Activated CD4-positive, alpha-beta T cell treated with anti-CD3 and anti-CD28 coated beads for 1 hour (primary cell): ENCODE results near the gene MRTFA.
"Not testable (repeated sequence)": the region's sequence is repeated elsewhere in the genome, so short reads cannot be mapped to it uniquely, and the experiment has no call there.

ENCODE experiments used
- DNase-seq: peaks from one replicate; pipeline ENCODE4 v3.0.0-alpha.2; 2020

The MRTFA gene

DNA sequence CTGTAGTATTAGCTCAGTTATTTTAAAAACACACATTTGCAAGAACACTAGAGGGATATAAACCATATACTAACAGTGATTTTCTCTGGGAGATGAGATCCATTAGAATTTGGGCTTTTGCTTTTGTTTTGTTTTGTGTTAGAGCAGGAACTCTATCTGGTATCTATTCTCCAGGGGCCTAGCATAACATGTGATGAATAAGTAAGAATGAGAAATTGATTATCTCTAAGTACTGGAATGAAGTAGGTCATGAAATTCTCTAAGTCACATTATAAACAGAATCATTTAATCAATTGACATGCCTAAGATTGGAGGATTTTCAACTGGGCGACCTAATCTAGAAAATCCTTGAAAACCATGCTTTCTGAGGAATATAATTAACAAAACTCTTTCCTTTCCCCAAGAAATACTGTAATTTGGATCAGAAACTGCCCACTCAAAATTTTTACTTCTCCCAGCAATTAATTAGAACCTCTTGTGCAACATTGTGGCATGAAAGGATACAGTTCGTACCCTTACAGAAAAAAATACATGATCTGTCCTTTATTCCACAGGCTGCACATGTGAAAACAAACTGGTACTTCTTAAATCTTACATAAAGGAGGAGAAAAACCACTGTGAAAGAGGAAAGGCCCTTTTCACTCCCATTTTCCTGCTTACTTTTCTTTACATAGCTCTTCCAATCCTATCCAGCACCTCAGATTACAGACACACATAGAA lies 93.5 kb downstream of the MRTFA start:
- DNase-seq, result no peak

DNA sequence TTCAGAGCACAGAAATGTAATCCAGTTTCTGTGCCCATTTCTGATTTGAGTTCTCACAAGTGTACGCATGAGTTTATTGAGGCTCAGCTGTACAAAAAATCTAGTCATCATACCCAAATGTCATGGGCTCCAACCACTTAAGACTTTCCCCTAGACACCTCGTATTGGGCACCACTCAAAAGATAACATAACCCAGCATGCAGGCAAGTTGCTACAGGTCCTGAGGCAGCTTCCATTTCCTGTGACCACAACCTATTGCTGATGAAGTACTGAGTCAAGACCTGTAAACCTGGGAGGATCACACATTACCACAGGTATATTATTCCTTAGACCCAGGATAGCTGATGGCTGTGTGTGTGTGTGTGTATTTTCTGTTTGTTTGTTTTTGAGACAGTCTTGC lies 95.2 kb downstream of the MRTFA start:
- no peak for DNase-seq

DNA sequence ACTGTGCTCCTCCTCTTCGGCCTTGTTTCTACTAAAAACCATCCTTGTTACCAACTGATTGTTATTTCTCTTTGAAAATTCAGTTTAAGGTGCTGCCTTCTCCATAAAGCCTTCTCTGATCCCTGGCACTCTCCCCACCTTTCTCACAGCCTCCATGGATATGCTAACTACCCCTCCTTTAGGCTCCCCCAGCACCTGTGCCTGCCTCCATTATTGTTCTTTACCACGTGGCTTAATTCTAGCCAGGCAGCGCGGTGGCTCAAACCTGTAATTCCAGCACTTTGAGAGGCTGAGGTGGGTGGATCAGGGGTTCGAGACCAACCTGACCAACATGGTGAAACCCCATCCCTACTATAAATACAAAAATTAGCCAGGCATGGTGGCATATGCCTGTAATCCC lies 96.3 kb downstream of the MRTFA start:
- no peak for DNase-seq

DNA sequence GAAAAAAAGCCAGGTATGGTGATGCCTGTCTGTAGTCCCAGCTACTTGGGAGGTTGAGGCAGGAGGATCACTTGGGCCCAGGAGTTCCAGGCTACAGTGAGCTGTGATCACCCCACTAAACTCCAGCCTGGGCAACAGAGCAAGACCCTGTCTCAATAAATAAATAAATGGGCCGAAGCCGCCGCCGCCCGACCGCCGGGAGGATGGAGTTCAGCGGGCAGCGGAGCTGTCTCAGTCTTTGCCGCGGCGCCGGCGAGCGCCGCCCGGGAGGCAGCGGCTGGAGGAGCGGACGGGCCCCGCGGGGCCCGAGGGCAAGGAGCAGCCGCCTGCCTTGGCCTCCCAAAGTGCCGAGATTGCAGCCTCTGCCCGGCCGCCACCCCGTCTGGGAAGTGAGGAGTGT lies 100.4 kb downstream of the MRTFA start:
- DNase-seq, result not testable (repeated sequence)

DNA sequence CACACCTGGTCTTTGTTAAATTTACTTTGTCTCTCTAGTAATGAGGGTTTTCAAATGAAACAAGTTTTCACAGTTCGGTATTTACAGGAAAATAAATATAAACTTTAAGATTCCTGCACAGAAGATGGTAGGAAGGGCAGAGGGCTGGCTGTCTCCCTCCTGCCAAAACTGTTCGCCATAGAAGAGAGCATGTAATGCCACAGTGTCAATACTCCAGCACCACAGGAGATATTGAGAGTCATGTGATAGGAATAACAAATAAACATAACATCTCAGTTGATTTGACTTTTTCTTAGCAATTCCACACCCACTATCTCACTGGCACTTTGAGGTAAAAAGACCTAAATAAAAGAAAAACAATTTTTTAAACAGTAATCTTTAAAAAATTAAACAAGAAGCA lies 100.9 kb downstream of the MRTFA start:
- DNase-seq, result no peak

DNA sequence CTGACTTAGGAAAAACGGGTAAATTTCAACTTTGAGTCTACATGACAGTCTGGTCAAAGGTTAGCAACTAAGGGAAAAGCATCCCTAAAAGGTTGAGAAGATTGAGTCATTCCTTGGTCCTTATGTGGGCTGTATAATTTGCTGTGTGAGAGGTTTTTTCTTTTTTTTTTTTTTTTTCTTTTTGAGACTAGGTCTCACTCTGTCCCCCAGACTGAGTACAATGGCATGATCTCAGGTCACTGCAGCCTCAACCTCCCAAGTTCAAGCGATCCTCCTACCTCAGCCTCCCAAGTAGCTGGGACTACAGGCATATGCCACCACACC lies 101.4 kb downstream of the MRTFA start:
- DNase-seq, result no peak

DNA sequence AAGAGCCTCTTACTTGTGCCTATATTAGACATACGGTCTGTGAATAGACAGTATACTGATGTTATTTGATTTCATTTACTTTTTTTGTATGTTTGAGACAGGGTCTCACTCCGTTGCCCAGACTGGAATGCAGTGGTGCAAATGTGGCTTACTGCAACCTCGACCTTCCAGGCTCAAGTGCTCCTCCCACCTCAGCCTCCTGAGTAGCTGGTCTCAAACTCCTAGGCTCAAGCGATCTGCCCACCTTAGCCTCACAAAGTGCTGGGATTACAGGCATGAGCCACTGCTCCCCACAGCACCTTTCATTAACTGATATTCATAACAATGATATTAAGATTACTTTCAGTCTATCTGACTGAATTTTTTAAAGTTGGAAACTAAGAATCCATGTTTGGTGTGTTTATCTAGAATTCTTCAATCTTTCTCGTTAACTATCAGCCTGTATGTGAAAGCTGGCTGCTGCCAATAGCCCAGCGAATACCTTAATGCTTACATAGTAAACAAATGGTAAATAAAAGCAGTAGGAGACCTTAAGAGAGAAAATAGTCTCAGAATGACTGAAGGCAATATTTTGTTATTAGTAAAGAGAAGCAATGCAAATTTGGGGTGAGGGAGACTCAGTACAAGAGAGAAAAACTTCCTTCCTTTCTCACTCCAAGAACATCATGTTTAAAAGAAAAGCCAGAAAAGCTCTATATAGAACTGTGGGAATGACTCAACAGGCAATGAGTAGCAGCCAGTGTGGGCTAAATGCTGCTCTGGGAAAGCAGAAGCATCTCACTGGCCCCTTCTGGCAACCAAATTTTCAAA lies 101.9 kb downstream of the MRTFA start:
- DNase-seq, result no peak

DNA sequence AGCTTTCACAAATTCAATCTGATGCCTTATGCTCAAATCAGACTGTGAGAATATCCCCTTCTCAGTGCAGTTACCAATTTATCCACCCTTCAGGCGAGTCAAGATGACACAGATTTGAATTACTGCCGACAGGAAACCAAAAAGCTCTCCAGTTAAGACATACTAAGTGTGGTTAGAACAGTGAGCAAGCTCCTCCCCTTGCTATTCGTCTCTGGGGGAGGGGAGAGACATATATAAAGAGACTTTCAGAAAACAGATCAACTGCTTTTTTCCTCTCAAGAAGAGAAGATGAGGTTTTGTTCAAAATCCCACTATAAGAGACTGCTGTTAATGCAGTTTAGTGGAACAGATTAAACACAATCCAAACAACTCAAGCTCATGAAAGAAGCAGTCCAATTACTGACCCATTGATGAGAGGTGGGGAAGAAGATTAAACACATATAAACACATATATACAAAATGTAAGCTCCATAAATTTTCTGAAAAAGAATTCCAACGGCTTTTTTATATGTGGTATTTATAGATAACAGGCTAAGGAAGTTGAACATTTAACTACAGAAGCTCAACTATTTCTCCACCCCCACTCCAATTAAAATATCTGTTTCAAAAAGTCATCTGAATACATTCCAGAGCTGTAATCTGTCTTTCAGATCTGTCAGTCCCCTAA lies 102.7 kb downstream of the MRTFA start:
- DNase-seq, result peak; percentile 25

DNA sequence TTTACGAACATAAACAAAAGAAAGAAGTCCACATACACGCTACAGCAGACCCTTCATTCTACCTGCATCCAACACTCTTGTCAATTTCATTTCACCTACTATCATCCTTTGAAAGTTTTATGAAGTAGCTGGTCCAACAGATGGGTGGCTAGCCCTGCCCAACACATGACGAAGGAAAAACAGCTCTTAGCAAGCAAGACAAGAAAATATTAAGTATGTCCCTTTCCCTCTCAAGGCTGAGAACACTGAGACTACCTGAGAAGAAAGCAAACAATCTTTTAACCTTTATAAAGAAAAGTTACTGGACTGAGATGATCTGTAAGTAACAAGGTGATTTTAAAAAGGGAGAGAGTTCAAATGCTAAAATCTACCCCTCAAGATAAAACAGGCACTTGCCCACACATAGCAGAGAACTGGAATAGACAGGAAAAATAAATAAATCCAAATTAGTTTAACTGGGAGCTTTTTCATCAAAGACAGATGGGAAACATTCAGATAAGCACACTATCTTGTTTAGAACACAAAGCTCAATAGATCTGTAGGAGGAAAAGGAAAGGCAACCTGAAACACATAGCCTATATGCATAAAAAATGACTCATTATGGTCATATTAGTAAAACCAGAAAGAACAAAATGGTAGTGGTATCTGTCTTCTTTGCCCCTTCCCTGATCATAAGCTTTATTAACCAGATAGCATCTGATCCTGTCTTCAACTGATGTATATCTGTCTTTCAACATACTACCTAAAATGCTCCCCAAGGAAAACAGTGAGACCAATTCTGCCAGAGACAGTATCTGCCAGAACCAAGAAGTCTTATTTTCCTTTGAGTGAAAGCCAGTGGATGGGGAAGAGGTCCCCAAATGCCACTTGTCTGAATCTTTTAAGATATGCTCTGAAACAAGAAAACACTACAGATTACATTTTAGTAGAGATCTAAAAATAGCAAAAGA lies 104.3 kb downstream of the MRTFA start:
- DNase-seq, result no peak

DNA sequence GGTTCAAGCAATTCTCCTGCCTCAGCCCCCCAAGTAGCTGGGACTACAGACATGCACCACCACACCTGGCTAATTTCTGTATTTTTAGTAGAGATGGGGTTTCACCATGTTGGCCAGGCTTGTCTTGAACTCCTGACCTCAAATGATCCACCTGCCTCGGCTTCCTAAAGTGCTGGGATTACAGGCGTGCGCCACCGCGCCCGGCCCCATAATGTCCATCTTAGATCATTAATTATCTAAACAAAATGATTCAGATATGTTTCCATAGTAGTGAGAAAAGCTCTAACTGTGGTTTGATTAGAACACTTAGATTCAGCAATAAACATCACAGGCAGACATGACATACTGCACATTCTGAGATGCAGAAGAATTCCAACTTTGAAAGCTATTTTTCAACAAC lies 106.1 kb downstream of the MRTFA start:
- not testable (repeated sequence) for DNase-seq

DNA sequence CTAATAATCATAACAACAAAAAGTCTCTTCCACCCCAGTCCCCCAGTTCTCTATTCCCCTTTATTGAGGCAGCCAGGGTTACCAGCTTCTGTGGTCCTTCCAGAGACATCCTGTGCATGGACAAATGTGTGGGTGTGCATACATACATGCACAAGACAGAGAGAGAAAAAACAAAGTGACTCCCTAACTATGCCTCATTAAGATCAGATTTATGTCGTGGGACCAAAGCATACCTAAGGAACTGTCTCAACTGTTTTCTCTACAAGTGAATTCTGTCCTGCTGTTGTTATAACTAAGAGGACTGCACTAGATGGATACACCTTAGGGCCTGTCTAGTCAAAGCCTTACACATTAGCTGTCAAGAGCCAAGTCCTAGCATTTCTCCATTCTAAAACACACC lies 106.7 kb downstream of the MRTFA start:
- no peak for DNase-seq

DNA sequence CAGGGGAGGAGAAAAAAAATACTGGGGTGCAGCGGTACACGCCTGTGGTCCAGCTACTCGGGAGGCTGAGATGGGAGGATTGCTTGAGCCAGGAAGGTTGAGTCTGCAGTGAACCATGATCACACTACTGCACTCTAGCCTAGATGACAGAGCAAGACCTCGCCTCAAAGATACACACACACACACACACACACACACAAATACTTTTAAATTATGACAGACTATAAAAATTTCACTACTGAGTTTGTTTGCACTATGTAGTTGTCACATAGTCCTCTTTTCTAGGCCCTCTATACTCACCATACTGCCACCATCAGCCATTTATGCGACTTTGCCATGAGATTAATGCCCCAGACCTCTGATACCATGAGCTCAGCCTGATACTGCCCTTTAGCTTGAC lies 109.6 kb downstream of the MRTFA start:
- no peak for DNase-seq

DNA sequence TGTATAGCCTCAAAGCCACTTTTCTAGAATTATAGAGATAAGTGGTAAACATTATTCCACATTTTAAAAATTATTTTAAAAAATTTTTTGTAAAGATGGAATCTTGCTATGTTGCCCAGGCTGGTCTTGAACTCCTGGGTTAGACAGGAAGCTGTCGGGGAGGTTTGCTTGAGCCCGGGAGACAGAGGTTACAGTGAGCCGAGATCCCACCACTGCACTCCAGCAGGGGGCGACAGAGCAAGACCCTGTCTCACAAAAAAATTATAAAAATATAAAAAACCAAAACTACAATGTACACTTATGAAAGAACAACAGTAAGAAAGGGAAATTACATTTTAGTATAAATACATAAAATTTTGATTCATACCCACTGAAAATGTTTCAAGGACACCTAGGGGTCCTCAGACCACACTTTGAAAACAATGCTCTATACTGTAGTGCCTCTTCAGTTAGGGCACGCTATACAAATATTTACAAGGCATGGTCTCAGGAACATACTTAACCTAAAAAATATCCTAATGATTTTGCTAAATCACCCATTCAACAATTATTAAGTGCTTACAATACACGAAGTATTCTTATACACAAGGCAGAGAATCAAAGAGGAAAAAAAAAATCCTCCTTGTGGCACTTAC lies 111.2 kb downstream of the MRTFA start:
- DNase-seq, result peak; percentile 58

DNA sequence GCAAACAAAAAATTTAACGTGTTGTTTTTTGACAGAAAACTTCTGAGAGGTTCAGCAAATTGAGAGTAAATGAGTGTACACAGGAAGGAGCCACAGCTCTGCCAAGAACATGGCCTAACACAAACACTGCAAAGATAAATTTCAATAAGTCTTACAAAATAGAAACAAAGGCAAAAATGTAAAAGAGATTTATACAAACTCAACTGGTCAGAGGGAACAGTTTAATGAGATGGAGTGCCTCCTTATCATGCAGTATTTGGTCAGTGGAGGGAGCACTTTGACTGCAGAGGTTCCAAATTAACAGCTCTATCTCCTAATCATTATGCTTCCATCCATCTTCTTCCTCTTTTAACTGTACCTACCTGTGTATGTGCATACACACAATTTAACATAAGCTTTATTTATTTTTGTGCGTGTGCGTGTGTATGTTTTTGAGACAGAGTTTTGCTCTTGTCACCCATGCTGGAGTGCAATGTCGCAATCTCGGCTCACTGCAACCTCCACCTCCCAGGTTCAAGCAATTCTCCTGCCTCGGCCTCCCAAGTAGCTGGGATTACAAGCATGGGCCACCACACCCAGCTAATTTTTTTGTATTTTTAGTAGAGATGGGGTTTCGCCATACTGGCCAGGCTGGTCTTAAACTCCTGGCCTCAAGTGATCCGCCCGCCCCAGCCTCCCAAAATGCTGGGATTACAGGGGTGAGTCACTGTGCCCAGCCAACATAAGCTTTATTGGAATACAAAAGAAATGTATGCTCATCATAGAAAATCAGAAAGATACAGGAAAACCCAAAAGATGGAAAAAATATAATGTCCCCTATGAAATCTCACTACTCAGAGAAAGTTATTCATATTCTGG lies 111.9 kb downstream of the MRTFA start:
- DNase-seq, result no peak

DNA sequence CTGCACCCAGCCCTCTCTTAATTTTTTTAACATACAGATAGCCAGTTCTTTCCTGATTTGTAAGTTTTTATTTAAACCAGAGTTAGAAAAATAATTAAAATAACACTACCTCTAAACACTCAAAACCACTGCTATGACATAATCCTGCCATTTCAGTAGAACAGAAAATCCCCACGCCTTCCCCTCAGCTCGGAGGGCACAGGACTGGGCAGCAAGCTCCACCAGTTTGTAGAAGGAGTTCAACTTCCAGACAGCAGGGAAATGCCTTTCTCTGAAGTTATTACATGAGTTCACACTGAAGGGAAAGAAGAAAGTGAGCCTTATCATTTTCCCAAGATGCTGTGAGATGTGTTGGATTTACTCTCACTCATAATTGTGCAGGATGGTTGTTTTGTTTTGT lies 114.4 kb downstream of the MRTFA start:
- no peak for DNase-seq

DNA sequence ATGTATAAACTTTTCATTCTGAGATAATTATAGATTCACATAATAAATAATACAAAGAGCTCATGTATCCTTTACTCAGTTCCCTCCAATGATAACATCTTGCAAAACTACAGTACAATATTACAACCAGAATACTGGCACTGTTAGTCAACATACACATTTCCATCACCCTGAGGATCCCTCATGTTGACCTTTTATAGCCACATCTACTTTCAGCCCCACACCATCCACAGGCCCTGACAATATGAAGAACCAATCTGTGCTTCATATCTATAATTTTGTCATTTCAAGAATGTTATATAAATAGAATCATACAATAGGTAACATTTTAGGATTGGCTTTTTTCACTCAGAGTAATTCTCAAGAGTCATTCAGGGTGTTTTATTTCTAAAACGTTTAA lies 115.5 kb downstream of the MRTFA start:
- no peak for DNase-seq

DNA sequence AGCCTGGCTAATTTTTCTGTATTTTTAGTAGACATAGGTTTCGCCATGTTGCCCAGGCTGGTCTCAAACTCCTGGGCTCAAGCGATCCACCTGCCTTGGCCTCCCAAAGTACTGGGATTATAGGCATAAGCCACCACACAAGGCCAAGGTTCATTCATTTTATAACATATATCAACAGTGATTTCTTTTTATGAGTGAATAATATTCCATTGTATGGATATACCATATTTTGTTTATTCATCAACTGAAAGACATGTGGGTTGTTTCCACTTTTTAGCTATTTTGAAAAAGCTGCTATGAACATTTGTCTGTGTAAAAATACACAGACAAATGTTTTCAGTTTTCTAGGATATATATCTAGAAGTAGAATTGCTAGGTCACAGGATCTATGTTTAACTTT lies 116.0 kb downstream of the MRTFA start:
- DNase-seq, result no peak

DNA sequence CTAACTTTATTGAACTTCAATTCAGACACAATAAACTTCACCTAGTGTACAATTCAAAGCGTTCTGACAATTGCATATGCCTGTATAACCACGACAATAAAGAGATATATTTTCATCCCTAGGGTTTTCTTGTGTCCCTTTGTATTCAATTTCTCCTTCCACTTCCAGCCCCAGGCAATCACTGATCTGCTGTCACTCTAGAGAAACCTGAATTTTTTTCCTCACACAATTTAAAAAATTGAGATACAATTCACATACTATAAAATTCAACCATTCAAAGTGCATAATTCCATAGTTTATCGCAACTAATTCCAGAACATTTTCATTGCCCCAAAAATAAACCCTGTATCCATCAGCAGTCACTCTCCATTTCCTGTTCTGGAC lies 116.6 kb downstream of the MRTFA start:
- DNase-seq, result no peak

DNA sequence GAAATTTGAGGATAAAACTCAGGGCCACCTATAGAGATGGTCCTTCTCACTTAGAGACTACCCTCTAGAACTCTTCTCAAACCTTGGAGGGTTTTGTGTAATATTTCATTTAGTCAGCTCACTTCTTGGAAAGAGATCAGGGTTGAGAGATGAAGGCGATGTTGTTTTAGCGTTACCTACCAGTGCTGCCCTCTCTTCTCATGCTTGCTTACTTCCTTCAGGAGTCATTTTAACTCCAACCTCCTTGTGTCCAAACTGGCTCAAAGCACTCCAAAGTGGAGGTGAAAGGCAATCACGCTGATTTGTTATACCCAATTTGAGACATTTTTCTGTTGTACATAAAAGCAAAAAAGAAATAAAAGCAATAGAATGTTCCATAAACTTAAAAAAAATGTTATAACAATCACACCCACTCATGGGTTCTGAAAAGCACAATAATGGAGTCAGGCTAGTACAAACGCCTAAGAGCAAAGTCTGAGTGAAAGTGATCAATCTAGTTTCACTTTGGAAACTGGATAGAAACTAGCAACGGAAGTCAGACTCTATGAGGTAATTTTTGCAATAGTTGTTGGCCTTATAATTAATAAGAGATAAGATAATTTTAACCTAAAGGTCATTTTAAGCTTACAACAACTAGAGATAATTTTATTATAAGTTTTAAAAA lies 117.1 kb downstream of the MRTFA start:
- DNase-seq, result no peak

DNA sequence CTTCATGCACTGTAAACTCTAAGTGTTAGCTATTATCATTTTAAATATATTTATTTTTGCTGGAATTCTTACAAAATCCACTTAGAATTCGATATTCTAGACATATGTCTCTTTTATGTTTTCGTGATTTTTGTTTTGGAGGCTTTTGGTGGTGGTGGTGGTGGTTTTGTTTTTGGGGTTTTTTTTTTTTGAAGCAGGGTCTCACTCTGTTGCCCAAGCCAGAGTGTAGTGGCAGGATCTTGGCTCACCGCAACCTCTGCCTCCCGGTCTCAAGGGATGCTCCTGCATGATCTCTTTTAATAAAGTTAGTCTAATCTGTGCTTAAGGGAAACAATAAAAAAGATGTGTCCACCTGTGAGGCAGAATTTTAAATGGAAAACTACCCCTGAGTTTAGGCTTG lies 117.7 kb downstream of the MRTFA start:
- DNase-seq, result no peak

DNA sequence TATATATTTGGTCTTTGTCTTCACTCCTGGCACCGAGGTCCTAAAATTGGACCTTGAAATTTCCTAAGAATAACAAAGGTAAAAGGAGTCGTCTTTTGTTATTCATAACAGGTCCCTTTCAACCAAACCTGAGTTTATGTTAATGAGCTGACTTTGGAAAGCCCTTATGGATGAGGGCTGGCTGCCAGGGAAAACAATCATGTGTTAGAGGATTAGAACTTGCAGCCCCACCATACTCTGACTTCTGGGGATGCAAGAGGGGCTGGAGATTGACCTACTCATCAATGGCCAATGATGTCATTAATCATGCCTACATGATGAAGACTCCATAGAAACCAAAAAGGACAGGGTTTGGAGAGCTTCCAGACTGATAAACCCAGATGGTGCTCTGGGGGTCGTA lies 118.9 kb downstream of the MRTFA start:
- no peak for DNase-seq
